ENCODE data around the gene R3HDM2.

Gene R3HDM2

DNA sequence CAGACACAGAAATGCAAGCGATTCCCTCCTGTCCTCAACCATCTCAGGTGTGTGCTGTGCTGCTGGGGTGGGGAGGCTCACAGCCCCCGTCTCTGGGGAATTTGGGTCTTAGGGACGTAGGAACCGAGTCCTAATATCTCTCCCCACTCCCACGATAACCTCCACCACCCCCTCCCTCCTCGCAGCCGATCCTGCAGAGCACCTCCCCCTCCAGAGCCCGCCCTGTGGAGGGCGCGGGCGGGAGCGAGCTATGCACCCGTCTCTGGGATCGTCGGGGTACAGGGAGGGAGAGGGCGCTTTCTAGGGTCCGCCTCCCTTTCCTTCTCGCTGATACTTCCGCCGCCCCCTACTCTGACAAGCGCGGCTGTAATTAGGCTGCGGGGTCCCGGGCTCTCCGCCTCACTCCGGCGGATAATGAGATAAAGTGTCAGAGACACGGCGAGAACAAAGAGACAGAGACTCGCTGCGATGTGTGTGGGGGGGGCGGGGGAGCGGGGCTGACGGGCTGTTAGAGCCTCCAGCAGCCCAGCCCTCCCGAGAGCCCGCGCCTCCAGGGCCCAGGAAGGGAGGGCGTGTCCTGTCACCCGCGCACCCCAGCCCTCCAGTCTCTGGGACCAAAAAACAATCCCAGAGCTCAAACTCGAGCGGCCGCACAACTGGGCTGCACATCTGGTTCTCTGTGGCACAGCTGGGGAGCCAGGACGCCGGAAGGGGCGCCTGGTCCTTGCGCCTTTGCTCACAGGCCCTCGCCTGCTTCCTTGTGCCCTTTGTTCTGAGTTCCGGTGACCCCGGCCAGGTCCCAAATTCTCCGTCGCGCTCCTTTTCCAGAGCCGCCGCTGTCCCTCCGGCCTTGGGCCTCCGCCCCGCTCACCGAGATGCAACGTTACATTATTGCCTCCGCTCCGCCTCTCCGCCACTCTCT, 192.7 kb downstream of the R3HDM2 start:
- peak; percentile 29 for DNase-seq

DNA sequence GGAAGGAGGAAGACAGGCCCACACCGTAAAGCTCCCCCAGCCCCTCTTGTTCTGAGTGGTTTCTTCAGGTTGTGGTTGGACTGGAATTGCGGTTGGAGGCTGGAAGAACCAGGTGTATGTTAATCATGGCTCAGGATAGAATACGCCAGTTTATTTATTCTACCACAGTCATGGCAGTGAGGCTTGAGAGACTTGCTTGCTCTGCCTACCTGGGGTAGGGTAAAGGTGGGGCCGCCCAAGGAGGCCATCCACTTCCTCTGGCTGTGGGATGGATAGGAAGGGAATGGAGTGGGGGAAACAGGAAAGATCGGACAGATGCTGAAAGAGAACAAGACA, 193.3 kb downstream of the R3HDM2 start:
- no peak for DNase-seq

DNA sequence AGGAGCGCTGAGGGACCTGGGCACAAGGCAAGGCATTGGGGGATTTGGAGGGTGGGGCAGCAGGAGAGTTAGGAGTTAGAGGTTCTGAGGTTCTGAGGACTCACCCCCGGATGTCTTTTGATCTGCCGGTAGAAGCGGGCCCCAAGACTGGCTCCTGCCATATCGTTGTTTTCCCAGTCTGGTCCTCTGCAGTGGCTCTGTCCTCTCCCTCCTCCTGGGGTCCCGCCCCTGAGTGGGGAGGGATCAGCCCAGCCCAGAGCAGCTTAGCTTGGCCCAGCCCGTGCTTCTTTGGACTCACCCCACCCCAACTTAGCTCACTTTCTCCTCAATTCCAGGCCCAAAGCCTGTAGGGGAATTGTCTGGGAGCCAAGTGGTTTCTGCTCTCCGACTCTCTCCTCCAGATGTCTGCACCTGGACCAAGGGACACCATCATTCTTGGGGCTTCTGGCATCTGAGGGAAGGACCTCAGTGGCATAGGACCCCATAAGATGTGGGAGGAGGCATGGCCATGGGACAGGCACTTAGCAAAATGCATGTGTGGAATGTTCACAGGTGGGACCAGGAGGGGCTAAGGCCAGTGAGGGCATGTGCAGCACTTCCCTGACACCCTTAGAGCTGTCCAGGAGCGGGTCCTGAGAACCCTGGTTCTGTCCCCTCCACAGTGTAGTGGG, 193.8 kb downstream of the R3HDM2 start:
- DNase-seq = no peak

DNA sequence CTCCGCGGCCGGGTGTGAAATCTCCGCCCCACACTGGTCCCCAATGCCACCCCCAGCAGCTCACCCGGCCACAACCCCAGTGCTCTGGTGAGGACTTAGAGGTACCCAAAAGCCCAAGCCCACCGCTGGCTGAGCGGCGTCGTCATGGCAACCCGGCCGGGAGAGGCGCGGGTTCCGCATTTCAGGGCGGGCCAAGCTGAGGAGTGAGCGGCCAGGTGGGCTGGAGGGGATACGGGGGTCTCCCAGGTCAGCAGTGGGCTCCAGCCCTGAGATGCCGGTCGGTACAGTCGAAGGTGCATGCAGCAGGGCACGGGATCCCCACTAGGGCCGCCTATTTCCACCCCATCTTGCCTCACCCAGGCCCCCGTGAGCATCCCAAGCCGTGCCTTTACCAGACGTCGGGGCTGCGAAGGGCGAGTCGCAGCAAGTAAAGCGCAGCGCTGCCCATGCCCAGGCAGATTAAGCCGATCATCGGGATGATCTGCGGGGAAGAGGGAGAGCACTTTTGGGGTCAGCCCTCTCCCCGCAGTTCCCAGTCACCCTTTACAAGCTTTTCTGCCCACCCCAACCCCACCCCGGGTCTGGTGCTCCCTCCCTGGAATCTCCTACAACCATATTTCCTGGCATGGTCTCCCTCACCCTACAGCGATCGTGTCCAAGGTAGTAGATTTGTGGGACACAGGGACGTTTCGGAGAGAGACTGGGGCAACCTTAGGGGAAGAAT, 194.5 kb downstream of the R3HDM2 start:
- DNase-seq = no peak

DNA sequence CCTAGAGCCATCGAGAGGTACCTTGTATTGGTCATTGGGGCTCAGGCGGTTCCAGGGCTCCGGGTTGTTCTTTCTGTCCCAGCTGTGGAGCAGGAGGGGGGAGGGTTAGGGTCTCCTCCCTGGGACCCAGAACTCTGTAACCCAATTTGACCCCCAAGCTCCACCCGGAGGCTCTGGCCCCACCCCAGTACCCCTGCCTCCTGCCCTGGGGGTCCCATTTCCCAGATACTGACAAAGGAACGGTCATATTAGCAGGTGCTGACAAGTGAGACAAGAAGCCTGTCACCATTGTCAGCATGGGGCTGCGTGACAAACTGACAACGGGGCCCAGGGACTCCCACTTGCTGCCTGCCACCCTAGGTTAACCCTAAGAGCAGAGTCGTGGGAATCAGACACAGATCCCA, 195.1 kb downstream of the R3HDM2 start:
- no peak for DNase-seq

DNA sequence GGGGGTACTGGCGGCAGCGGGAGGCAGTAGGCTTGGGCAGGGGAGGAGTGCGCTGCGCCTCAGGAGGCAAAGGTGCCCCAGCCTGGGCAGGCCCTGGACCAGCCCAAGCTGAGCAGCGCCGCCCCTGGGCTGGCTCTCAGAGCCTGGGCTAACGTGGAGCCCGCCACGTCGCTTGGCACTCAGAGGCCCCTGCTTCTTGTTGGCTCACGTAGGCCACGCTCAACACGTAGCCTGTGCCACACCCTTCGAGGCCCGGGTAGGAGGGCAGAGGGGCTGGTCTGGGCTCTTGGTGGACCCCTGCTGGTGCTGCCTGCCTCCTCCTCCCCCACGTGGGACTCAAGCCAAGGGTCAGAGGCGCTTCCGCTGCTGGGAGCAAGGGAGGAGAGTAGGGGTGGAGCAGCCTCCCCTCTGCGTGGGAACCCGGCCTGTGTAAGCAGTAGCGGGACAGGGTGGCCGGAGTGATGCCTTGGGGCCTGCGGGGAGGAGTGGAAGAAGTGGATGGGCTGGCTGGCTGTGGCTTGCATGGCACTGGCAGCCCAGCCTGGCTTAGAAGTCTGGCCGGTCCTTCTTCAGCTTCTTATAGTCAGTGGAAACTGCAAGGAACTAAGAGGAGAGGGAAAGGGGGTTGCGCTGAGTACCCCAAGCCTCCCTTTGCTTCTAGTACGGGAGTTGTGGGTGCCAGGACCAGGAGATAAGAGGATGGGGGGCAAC, 195.7 kb downstream of the R3HDM2 start:
- no peak for DNase-seq

DNA sequence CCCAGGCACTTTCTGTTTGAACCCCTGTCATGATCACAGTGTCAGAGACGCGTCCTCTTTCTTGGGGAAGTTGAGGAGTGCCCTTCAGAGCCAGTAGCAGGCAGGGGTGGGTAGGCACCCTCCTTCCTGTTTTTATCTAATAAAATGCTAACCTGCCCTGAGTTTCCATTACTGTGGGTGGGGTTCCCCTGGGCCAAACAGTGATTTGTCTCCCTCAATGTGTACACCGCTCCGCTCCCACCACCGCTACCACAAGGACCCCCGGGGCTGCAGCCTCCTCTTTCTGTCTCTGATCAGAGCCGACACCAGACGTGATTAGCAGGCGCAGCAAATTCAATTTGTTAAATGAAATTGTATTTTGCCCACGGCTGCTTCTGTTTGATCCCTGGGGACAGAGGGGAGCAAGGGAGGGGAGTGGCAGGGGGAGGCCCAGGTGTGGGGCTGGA, 196.2 kb downstream of the R3HDM2 start:
- DNase-seq = no peak

DNA sequence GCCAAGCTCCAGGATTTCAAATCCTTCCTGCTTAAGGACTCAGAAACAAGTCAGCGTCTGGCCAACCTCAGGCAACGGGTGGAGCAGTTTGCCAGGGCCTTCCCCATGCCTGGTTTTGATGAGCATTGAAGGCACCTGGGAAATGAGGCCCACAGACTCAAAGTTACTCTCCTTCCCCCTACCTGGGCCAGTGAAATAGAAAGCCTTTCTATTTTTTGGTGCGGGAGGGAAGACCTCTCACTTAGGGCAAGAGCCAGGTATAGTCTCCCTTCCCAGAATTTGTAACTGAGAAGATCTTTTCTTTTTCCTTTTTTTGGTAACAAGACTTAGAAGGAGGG, 196.6 kb downstream of the R3HDM2 start:
- DNase-seq = no peak

DNA sequence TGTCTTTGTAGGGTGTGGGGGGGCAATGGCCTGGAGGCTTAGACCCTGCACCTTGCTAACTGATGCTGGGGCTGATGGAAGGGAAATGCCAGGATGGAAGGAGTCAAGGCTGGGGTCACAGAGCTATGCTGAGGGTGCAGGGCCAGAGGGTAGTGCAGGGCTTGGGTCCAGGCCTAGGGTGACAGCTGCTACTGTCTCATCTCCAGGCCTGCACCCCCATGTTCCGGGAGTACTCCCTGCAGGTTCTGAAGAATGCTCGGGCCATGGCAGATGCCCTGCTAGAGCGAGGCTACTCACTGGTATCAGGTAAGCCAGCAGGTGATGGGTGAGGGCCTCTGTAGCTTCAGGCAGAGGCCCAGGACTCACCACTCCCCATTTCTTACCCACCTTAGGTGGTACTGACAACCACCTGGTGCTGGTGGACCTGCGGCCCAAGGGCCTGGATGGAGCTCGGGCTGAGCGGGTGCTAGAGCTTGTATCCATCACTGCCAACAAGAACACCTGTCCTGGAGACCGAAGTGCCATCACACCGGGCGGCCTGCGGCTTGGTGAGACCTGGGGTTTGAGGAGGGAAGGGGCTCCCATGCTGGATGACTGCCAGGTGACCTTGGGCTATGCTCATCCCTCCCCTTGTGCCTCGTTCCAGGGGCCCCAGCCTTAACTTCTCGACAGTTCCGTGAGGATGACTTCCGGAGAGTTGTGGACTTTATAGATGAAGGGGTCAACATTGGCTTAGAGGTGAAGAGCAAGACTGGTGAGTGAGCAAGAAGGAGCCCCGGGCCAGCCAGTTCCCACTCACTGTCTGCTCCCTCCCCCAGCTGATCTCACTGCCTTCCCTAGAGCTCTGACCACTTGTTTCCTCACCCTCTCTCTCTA, 197.2 kb downstream of the R3HDM2 start:
- DNase-seq = no peak

DNA sequence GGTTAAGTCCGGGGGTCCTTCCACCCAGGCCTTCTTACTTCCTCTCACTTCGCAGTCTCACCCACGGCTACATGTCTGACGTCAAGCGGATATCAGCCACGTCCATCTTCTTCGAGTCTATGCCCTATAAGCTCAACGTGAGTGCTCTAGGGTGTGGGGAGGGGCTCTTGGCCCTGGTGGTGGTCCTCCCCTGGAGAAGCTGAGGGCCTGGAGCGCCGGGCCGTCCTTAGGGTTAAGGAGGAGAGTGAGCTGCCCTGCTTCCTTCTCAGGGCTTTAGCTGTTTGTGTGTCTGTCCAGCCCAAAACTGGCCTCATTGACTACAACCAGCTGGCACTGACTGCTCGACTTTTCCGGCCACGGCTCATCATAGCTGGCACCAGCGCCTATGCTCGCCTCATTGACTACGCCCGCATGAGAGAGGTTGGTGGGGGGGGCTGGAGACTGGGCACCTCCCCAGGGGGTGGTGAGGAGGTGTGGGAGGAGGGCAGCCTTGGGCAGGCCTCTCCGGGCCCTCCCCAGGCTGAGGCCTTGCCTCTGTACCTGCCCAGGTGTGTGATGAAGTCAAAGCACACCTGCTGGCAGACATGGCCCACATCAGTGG, 198.6 kb downstream of the R3HDM2 start:
- DNase-seq = no peak

DNA sequence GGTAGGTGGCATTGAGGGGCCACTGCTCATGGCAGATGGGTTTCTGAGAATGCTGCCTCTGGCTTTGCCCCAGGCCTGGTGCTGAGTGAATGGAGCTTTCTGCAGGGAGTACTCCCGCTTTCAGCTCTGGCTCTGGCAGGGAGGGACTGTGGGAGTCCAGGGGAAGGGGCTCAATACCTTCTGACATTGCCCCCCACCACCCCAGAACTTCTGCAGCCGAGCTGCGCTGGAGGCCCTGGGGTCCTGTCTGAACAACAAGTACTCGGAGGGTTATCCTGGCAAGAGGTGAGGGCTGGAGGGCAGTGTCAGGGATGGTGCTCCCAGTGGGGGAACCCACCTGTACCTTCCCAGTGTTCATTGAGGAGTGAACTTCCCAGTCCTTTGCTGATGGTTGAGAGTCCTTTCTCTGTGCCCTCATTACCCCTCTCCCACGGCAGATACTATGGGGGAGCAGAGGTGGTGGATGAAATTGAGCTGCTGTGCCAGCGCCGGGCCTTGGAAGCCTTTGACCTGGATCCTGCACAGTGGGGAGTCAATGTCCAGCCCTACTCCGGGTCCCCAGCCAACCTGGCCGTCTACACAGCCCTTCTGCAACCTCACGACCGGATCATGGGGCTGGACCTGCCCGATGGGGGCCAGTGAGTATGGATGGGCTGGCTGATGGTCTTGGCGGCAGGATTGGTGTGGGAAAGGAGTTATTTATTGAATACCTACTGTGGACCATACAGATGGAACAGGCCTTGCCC, 199.4 kb downstream of the R3HDM2 start:
- DNase-seq = no peak

DNA sequence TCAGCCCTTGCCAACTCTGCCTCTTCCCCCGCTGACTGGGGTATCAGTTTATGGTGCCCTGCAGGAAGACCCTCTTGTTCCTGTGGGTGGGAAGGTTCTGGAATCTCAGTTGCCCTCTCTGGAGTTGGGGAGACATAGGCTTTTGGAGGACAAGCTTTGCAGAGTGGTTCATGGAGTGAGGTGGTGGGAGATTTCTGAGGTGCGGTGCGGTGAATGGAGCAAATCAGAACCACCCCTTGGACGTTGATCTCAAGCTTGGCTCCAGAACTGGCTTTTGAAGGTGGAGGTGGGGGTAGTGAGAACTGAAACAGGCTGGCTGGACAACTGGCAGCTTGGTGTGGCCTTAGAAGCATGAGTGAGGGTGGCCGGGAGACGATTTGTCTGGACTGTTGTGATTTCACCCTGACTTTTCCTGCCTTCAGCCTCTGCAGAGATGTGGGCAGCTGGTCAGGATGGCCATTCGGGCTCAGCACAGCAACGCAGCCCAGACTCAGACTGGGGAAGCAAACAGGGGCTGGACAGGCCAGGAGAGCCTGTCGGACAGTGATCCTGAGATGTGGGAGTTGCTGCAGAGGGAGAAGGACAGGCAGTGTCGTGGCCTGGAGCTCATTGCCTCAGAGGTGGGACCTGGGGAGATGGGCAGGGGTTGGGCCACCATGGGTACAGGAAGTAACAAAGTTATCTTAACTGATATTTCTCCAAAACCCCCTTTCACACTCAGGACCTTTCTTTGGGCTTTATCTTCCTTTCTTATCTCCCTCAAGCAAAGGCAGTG, 200.3 kb downstream of the R3HDM2 start:
- no peak for DNase-seq

DNA sequence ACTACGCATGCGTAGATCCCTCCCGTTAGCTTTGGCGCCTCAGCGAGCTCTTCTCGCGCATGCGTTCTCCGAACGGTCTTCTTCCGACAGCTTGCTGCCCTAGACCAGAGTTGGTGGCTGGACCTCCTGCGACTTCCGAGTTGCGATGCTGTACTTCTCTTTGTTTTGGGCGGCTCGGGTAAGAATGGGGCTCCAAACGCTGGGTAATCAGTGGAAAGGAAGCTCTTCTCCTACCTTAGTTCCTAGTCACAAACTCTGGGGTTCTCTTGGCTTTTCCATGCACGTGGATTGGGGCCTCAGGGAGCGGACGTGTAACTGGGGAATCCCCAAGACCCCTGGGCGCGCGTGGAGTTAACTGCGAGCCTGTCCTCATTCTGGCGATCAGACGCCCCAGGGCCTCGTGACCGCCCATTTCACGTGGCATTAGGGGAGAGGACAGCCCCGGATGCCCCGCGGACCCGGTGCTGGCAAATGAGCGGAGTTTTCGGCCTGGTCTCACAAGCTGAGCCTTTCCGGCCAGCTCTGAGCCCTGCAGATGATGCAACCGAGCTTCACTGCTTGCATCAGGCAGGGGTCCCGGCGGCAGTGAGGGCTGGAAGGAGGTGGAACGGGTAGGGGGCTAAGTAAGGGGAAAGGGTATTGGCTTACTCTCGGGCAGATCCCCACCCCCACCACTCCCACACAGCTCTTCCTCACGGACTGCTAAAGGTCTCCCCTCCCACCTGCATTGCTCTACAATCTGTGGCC, 201.0 kb downstream of the R3HDM2 start, which contains the start of gene SHMT2:
TSS of gene SHMT2 (plus strand) at position 78 of the 747 bp plus-strand sequence. CDS start at position 146, 68 bp downstream.
- DNase-seq = peak; percentile 79

DNA sequence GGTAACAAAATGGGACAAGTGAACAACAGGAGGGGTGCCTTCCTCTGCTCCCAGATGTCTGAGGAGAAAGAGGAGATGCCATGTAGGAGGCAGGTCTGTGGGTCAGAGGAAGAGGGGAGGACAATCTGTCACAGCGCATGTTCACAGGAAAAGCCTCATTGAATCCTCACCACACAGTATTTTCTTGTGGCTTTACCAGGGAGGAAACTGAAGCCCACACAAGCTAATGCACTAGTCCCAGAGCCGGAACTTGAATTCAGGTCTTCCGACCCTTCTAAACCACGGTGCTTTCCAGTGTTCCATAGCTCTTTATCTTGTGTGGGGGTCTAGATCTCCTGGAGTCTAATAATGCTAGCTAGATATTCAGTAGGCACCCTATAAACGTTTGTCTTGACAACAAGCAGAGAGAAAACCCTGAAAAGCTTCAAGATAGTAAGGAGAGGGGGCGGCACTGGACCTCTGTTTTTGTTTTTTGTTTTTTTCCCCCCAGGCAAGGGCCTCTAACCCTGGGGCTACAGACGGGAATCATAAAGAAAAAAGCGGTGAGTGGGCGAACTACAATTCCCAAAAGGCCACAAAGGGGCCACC, 201.7 kb downstream of the R3HDM2 start:
- no peak for DNase-seq

DNA sequence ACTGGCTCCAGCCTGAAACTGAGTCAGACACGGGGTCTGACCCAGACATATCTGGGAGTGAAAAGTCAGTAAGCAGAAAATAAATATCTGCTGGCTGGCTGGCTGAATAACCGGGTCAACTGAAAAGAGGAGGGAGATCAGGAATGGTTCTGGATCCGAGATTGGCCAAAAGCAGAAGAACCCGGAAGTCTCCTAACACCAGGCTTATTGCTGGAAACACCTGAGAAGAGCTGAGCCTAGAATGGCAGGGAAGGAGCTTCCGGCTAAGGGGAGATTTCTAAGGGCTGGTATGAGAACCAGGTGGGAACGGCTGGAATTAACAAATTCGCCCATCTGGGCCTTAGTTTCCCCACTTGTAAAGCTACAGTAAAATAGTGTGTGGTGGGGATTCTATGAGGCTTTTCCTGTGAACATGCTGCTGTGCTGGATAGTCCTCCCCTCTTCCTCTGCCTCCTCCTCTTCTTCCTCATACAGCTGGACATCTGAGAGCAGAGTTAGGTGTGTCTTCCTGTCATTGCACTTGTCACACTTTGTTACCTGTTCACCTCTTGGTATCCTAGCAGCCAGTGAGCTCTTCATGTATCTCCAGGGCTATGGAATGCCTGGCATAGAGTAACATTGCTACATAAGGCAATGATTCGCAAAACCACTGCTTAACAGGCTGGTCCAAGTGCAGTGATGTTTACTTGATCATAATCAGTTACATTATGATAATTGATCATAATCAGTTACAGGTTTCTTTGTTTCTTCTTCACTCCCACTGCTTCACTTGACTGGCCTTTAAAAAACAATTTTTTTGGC, 203.3 kb downstream of the R3HDM2 start:
- DNase-seq = no peak

DNA sequence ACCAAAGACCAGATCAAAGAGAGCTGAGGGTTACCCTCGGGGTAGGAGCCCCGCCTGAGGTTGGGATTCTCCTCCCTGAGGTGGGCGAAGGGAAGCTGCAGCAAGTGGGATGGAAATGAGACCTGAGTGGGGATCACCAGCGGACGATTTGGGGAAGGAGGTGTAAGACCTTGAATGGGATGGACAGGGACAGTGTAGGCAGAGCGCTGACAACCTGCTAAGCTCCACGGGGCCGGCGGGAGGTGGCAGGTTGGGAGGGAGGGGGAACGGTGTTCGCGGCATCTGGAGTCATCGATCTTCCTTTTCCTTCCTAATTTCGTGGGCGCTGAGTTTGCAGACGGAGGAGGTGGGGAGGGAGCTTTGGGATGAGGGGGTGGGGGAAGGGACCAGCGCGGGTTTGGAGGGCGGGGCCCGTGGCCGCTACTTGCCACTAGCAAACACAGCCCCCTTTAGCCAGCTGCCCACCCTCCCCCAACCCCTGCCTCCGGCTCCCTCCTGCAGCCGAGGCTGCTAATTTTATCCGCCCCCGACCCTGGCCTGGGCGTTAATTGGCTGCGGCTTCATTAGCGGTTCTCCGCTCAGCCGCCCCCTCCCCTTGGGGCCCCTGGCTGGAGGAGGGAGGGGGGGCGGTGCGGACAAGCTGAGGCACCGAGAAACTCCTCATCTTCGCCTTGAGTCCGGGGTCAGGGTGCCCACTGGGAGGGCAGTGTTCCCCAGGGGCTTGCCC, 204.1 kb downstream of the R3HDM2 start:
- no peak for DNase-seq

DNA sequence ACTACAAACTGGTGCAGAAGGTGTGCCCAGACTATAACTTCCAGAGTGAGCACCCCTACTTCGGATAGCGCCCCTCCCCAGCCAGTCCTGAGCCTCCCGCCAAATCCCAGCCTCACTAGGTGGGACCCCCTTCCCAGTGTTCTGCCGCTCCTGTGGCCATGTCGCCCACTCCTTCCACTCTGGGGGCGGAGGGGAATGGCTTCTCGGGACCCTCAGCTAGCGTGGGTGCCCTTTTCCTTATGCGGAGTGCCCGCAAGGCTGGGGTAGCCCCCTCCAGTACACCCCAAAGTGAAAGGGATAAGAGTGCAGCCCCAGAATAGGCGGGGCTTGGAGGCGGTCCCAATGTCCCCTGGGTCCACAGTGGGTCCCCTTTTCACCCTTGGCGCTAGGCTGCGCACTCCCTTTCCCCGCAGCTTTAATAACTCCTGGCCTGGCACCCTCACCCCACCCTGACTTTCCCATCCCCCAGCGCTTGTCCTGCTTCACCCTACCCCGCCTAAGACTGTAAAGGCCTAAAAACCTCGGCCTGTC, 205.1 kb downstream of the R3HDM2 start:
- no peak for DNase-seq
